H1 (cell line): ENCODE results near the gene PGLYRP2. TPM values are rescaled to one million over a fixed set of nuclear protein-coding genes. Genes with fewer than 3 reads are reported as not detected.

ENCODE experiments used
- CTCF ChIA-PET: fragments of 300-600 bp; sonication (Branson Sonifier 250); formaldehyde crosslinking; loops from one replicate; lab custom pipeline; 2021; ENCODE audit not compliant: partially characterized antibody; lab: Charles Lee
- POLR2A ChIA-PET: fragments of 300-600 bp; sonication (Branson Sonifier 250); formaldehyde crosslinking; loops from one replicate; lab custom pipeline; 2021; ENCODE audit warnings: inconsistent platforms; ENCODE audit not compliant: partially characterized antibody; lab: Charles Lee
- DNase-seq, 2 experiments: peaks; one replicate each; pipeline versions ENCODE4 v3.0.0 to v3.0.0-alpha.2; 2010 to 2022; ENCODE audit warnings: low spot score in 2 of 2, low read depth in 1 of 2, mixed read lengths in 1 of 2
- FAIRE-seq: peaks from 2 replicates; lab custom pipeline; 2011; peaks lifted over from hg19 to GRCh38; lab: Jason Lieb, UNC
- H2AFZ ChIP-seq: 2 replicates; pipeline ENCODE4 v1.8.1; 2012; ENCODE audit warnings: low read length, inconsistent platforms
- H2AK5ac ChIP-seq: 2 replicates; pipeline ENCODE4 v1.6.1; 2013; ENCODE audit warnings: low read depth, low read length
- H2BK120ac ChIP-seq: replicated peaks from 2 replicates; pipeline ENCODE3; 2013; ENCODE audit warnings: low read depth, low read length, inconsistent platforms
- H2BK12ac ChIP-seq: 2 replicates; pipeline ENCODE4 v1.6.1; 2013; ENCODE audit warnings: low read depth, low read length
- H2BK15ac ChIP-seq: 2 replicates; pipeline ENCODE4 v1.6.1; 2013; ENCODE audit warnings: low read length
- H2BK20ac ChIP-seq: 2 replicates; pipeline ENCODE4 v1.6.1; 2013; ENCODE audit warnings: low read length
- H2BK5ac ChIP-seq: 2 replicates; pipeline ENCODE4 v1.6.1; 2013; ENCODE audit warnings: low read depth, low read length
- H3K14ac ChIP-seq: 2 replicates; pipeline ENCODE4 v1.6.1; 2013; ENCODE audit warnings: inconsistent platforms; ENCODE audit not compliant: insufficient read length
- H3K18ac ChIP-seq: 2 replicates; pipeline ENCODE4 v1.6.1; 2013; ENCODE audit warnings: low read length; ENCODE audit errors: extremely low read depth
- H3K23ac ChIP-seq: 2 replicates; pipeline ENCODE4 v1.6.1; 2013; ENCODE audit warnings: inconsistent platforms; ENCODE audit not compliant: insufficient read length
- H3K23me2 ChIP-seq: 2 replicates; pipeline ENCODE4 v1.6.1; 2013; ENCODE audit warnings: low read depth, low read length
- H3K27ac ChIP-seq: 2 replicates; pipeline ENCODE4 v1.6.1; 2011; ENCODE audit warnings: low read depth, low read length, inconsistent platforms
- H3K27me3 ChIP-seq, 4 experiments: replicated peaks in 1 of 4; 1 replicate in 1 of 4; 2 replicates in 3 of 4; pipeline versions ENCODE4 v1.6.1 to v1.8.1; 2011 to 2013; ENCODE audit warnings: low read length in 3 of 4, mild to moderate bottlenecking in 3 of 4, inconsistent platforms in 2 of 4, mixed read lengths in 2 of 4, moderate library complexity in 1 of 4; ENCODE audit not compliant: control insufficient read depth in 3 of 4, insufficient read depth in 3 of 4; ENCODE audit errors: extremely low read depth in 1 of 4
- H3K36me3 ChIP-seq, 4 experiments: 2 replicates each; pipeline versions ENCODE4 v1.6.1 to v1.8.1; 2011 to 2013; ENCODE audit warnings: mild to moderate bottlenecking in 4 of 4, low read length in 3 of 4, moderate library complexity in 2 of 4, control low read depth in 1 of 4, inconsistent platforms in 1 of 4; ENCODE audit not compliant: insufficient read depth in 4 of 4, control insufficient read depth in 2 of 4
- H3K4ac ChIP-seq: replicated peaks from 2 replicates; pipeline ENCODE3; 2013; ENCODE audit warnings: low read length, low read depth, mixed read lengths, inconsistent platforms; ENCODE audit not compliant: insufficient read length
- H3K4me1 ChIP-seq, 4 experiments: replicated peaks in 1 of 4; 1 replicate in 1 of 4; 2 replicates in 3 of 4; pipeline versions ENCODE4 v1.6.1 to v1.8.1; 2011 to 2013; ENCODE audit warnings: low read length in 3 of 4, inconsistent platforms in 2 of 4, mixed read lengths in 1 of 4; ENCODE audit not compliant: insufficient read depth in 4 of 4, control insufficient read depth in 3 of 4
- H3K4me2 ChIP-seq, 2 experiments: 2 replicates each; pipeline versions ENCODE4 v1.6.1 to v1.8.1; 2011 to 2013; ENCODE audit warnings: low read depth in 2 of 2, low read length in 2 of 2, control low read depth in 1 of 2, inconsistent platforms in 1 of 2, mild to moderate bottlenecking in 1 of 2; ENCODE audit not compliant: insufficient read depth in 1 of 2
- H3K4me3 ChIP-seq, 4 experiments: fragments of 200-600, 300-600 bp in 1 of 4; sonication (generic), shearing (Covaris generic), sonication (Bioruptor Twin) in 1 of 4; 2 replicates each; pipeline versions ENCODE4 v1.5.1 to v1.8.1; 2011 to 2016; ENCODE audit warnings: low read length in 4 of 4, low read depth in 3 of 4, control low read depth in 2 of 4, inconsistent platforms in 2 of 4, mild to moderate bottlenecking in 2 of 4, mixed read lengths in 1 of 4, moderate library complexity in 1 of 4; ENCODE audit not compliant: insufficient read depth in 2 of 4; ENCODE audit errors: extremely low read depth in 1 of 4
- H3K56ac ChIP-seq: replicated peaks from 2 replicates; pipeline ENCODE3; 2013; ENCODE audit warnings: low read depth, mild to moderate bottlenecking, mixed read lengths, low read length, inconsistent platforms; ENCODE audit not compliant: insufficient read length
- H3K79me1 ChIP-seq: 2 replicates; pipeline ENCODE4 v1.6.1; 2013; ENCODE audit warnings: low read depth, low read length, control low read depth
- H3K79me2 ChIP-seq, 2 experiments: 2 replicates each; pipeline versions ENCODE4 v1.6.1 to v1.8.1; 2012 to 2013; ENCODE audit warnings: low read length in 2 of 2, mild to moderate bottlenecking in 2 of 2, inconsistent platforms in 1 of 2; ENCODE audit not compliant: insufficient read depth in 2 of 2, control insufficient read depth in 1 of 2
- H3K9ac ChIP-seq, 4 experiments: replicated peaks in 1 of 4; 1 replicate in 1 of 4; 2 replicates in 3 of 4; pipeline versions ENCODE4 v1.6.1 to v1.8.1; 2011 to 2013; ENCODE audit warnings: low read depth in 3 of 4, low read length in 3 of 4, control low read depth in 2 of 4, mild to moderate bottlenecking in 2 of 4, moderate library complexity in 2 of 4, inconsistent platforms in 1 of 4; ENCODE audit errors: extremely low read depth in 1 of 4
- H3K9me3 ChIP-seq, 2 experiments: 2 replicates each; pipeline versions ENCODE4 v1.6.1 to v1.8.1; 2012 to 2013; ENCODE audit warnings: mild to moderate bottlenecking in 2 of 2, moderate library complexity in 2 of 2, control low read depth in 1 of 2, inconsistent platforms in 1 of 2, low read depth in 1 of 2, low read length in 1 of 2, mixed read lengths in 1 of 2; ENCODE audit not compliant: insufficient read depth in 2 of 2
- H4K20me1 ChIP-seq, 2 experiments: replicated peaks in 1 of 2; 2 replicates each; pipeline versions ENCODE3 to v1.8.1; 2011 to 2013; ENCODE audit warnings: inconsistent platforms in 2 of 2, low read length in 2 of 2, mild to moderate bottlenecking in 1 of 2; ENCODE audit not compliant: insufficient read depth in 2 of 2, control insufficient read depth in 1 of 2
- H4K5ac ChIP-seq: 2 replicates; pipeline ENCODE4 v1.6.1; 2013; ENCODE audit warnings: low read length, low read depth, mixed read lengths, inconsistent platforms; ENCODE audit not compliant: insufficient read length
- H4K8ac ChIP-seq: 2 replicates; pipeline ENCODE4 v1.8.0; 2013; ENCODE audit warnings: mild to moderate bottlenecking, moderate library complexity, low read length, inconsistent platforms; ENCODE audit not compliant: insufficient read depth; ENCODE audit errors: extremely low read depth
- H4K91ac ChIP-seq: replicated peaks from 2 replicates; pipeline ENCODE3; 2013; ENCODE audit warnings: low read length, mixed read lengths, inconsistent platforms; ENCODE audit not compliant: insufficient read length
- ASH2L ChIP-seq: fragments of 200-600, 300-600 bp; sonication (generic); IDR thresholded peaks from one replicate; pipeline ENCODE4 v1.7.1; 2017; ENCODE audit warnings: low read length
- BCL11A ChIP-seq, 2 experiments: IDR thresholded peaks; one replicate each; pipeline ENCODE4 v1.6.1; 2011; ENCODE audit warnings: low read depth in 2 of 2, low read length in 2 of 2, mild to moderate bottlenecking in 2 of 2
- CEBPB ChIP-seq: IDR thresholded peaks from 2 replicates; pipeline ENCODE4 v1.6.1; 2012; ENCODE audit warnings: low read depth, low read length
- SP1 ChIP-seq: IDR thresholded peaks from 2 replicates; pipeline ENCODE4 v1.6.1; 2011; ENCODE audit warnings: low read depth, low read length
- TAF7 ChIP-seq: optimal IDR thresholded peaks from 2 replicates; pipeline ENCODE3; 2011; ENCODE audit warnings: low read depth, mild to moderate bottlenecking, inconsistent platforms, low read length, moderate library complexity, borderline replicate concordance
- WGBS, 2 experiments: shearing (Covaris generic) in 1 of 2; methylation state at CpG; one replicate each; pipeline versions ENCODE4 v1.1.6 to v1.1.7; 2013 to 2015; ENCODE audit warnings: low lambda C conversion rate in 2 of 2, mixed read lengths in 2 of 2, inconsistent platforms in 1 of 2, low coverage in 1 of 2, missing lambda C conversion rate in 1 of 2; ENCODE audit not compliant: insufficient replicate concordance in 2 of 2, insufficient coverage in 1 of 2, insufficient read length in 1 of 2; ENCODE audit errors: extremely low coverage in 1 of 2, missing lambda C conversion rate in 1 of 2; 5-methylcytosine and 5-hydroxymethylcytosine counted together
- polyA plus RNA-seq, 7 experiments: library from polyadenylated mRNA; depleted of rRNA in 3 of 7; stranded (reverse) in 5 of 7; unstranded in 2 of 7; fragments of >200 nt in 5 of 7; fragments of 200-250 nt in 2 of 7; gene quantifications; 1 replicate in 5 of 7; 2 replicates in 1 of 7; 4 replicates in 1 of 7; pipeline versions ENCODE4 v1.2.1 to v1.2.3, GENCODE V29; 2011 to 2013; ENCODE audit warnings: missing spikeins in 2 of 7, mixed read lengths in 2 of 7
- total RNA-seq: library from RNA; stranded (reverse); fragmentation: NEBNext Ultra II Directional; extraction: Animal tissue kit (Norgen Biotek cat#: 25700); gene quantifications from 2 replicates; pipeline ENCODE4 v1.2.1, GENCODE V29; 2021

PGLYRP2 gene
- total and polyA plus RNA-seq, 2 of the 8 experiments (the other 6 are each of a cell fraction or from before 2014, with no cell fraction given): not detected

DNA sequence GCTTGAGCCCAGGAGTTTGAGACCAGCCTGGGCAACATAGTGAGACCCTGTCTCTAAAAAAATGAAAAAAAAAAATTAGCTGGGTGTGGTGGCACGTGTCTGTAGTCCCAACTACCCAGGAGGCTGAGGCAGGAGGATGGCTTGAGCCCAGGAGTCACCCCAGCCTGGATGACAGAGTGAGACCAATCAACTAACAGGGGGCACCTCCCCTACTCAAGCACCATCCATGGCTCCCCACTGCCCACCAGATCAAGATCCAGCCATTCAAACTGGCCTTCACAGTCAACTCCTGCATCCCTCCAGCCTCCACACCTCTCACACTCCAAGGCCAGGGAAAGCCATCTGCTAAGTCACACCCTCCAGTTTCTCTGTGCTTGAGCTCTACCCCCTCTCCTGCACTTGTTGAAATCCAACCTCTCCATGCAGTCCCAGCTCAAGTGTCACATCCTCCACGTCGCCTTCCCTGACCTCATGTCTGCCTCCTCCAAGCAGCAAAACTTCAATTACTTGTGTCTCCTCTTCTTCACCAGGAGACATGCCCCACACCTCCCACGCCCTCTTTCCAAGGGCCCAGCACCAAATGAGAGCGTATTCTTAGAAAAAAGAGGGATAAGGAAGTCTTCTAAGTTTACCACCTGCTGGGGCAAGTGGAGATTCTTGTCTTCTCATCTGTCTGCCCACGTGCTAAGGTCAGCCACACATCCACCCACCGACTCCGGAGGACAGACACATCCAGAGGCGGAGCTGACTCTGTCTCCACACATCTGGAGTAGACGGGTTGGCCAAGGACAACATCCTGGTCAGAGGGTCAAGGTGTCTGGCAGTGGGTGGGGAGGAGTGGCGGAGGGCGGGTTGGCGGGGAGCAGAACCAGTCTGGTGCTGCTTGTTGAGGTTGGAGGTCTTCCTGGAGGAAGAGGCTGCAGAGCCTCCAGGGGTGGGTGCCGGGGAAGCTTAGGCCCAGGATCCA, 28.1 kb upstream of the PGLYRP2 start:
- no peak overlapping the region for H3K9ac ChIP-seq
- no peak overlapping the region for H3K14ac ChIP-seq
- DNase-seq: no peak
- H2AK5ac ChIP-seq: no peak overlapping the region
- no peak overlapping the region for H3K56ac ChIP-seq
- H3K4me2 ChIP-seq: no peak overlapping the region
- no peak overlapping the region for H4K91ac ChIP-seq
- H2AFZ ChIP-seq: no peak overlapping the region
- H3K36me3 ChIP-seq: no peaks in the 10 kb centered on the region
- H3K23me2 ChIP-seq: no peaks in the 10 kb centered on the region
- H3K27me3 ChIP-seq: no peaks in the 10 kb centered on the region
- no peak overlapping the region for H4K5ac ChIP-seq
- no peak overlapping the region for H2BK5ac ChIP-seq
- no peak for FAIRE-seq
- no peak overlapping the region for H2BK120ac ChIP-seq
- H4K8ac ChIP-seq: no peak overlapping the region
- H3K4me3 ChIP-seq: no peak overlapping the region
- H3K23ac ChIP-seq: no peak overlapping the region
- H2BK12ac ChIP-seq: no peak overlapping the region
- no peaks in the 10 kb centered on the region for H3K79me2 ChIP-seq
- H2BK15ac ChIP-seq: no peak overlapping the region
- H3K27ac ChIP-seq: no peak overlapping the region
- no peaks in the 10 kb centered on the region; a peak in 1 of 7 replicates for H3K4me1 ChIP-seq
- CTCF ChIA-PET: interaction anchor here (1.2 to 1.5 kb wide), 2 partner anchors 10 to 88 kb away, joined by 3 read pairs; no protein-coding TSS in a partner anchor
- POLR2A ChIA-PET: interaction anchor here (1.1 kb wide), 1 partner anchor 128 kb away, joined by 3 read pairs; the partner anchor contains the start of gene AKAP8
- TF ChIP-seq ASH2L (no peak), BCL11A (IDR thresholded peaks at IDR 0.05; ENCODE audit: low read depth in 2 of 2, low read length in 2 of 2) (no peak), TAF7 (no peak), CEBPB (no peak), SP1 (no peak)
- no peak overlapping the region for H3K18ac ChIP-seq
- no peaks in the 10 kb centered on the region for H4K20me1 ChIP-seq
- H2BK20ac ChIP-seq: no peak overlapping the region
- H3K79me1 ChIP-seq: no peaks in the 10 kb centered on the region
- H3K4ac ChIP-seq: no peak overlapping the region
- 57% methylated on average over 10 of the region's 14 CpGs; no CpG with 5 or more reads in 1 of the 2 experiments for WGBS, 2 experiments
- H3K9me3 ChIP-seq: peaks cover 49 to 79% of the 10 kb centered on the region in 2 experiments
